ENCODE data around the gene TACC2.

Gene TACC2

DNA sequence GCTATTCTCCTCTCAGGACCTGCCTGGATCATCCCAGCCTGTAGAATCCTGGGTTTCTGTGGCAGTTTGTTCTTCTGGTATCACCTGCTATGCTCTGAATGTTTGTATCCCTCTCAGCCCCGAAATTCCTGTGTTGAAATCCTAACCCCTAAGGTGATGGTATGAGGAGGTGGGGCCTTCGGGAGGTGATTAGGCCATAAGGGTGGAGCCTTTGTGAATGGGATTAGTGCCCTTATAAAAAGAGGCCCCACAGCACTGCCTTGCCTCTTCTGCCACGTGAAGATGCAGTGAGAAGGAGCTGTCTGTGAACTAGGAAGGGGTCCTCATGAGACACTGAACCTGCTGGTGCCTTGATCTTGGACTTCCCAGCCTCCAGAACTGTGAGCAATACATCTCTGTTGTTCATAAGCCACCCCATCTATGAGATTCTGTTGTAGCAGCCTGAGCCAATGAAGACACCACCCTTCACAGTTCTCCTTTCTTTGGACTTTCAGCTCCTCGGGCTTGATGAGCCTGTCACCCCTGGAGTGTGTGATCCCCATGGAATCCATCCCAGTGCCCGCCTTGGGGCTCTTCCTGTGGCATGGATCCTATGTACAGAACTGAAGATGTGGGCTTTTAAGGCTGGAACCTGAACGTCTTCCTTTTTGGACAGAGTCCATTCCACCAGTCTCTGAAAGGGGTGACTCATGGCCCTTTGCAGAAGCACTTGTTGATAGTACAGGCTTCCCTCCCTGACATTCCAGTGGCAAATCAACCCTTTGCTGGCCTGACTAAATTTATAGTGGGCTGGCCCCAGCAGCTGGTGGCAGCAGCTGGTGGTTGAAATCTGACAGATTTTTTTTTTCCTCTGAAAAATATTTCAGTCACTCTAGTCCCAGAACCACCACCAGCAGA, 138.0 kb downstream of the TACC2 start:
- no peak for DNase-seq

DNA sequence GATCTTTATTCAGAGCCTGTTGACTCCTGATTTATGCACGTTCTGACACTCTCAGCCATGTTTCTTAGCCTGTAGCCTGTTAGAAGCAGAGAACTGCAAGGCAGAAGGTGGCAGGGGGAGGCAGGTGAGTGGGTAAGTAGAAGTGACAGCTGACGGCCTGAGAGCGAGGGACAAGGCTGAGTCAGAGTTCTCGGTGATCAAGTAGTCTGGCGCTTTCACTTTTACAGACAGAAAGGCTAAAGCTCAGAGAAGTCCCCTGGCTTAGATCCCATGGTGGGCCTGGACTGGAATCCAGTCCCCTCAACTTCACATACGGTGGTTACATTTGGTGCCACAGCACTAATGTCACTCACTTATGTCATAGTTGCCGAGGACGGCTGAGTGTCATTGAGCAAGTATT, 139.0 kb downstream of the TACC2 start:
- DNase-seq: no peak

DNA sequence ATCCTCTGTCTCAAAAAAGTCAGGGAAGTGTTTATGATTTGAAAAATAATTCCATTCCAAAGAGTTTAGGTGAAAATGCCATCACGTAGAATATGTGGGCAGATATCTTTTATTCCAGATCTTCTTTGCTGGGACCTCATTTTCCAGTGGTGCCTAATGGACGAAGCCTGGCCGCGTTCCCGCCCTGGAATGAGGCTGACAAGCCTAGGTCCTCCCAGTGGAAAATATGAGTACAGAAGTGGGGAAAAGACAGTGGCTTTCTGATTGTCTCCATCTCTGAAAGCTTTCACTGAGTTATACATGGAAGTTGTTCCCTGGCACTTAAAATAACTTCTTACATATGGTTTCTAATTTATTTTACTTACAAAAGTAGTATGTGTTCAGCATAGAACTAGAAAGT, 139.4 kb downstream of the TACC2 start:
- no peak for DNase-seq

DNA sequence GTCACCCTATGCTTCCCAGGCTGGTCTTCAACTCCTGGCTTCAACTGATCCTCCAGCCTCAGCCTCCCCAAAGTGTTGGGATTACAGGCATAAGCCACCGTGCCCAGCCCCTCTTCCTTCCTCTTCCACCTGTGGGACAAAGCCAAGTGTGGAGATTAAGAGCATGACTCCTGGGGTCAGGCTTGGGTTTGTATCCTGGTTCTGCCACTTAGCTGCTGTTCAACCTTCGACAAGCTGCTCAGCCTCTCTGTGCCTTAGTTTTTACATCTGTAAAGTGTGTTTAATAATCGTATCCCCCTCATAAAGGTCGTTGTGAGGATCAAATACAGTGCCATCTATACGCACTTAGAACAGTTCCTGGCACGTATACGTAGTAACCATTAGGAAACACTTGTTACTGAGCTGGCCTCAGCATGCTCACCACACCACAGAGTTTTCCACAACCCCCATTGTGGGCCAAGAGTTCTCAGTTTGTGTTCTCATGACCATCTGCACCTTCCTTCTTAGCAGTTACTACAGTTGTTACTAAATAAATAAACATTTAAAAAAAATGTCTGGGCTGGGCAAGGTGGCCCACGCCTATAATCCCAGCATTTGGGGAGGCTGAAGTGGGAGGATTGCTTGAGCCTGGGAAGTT, 141.6 kb downstream of the TACC2 start:
- no peak for DNase-seq

DNA sequence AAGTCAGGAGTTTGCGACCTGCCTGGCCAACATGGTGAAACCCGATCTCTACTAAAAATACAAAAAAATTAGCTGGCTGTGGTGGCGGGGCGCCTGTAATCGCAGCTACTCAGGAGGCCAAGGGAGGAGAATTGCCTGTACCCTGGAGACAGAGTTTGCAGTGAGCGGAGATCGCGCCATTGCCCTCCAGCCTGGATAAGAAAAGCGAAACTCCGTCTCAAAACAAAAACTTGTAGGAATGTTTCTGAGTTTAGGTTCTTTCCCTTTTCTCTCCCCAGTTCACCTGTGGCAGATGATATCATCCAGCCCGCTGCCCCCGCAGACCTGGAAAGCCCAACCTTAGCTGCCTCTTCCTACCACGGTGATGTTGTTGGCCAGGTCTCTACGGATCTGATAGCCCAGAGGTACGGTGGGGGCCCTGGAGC, 143.4 kb downstream of the TACC2 start:
- DNase-seq: no peak

DNA sequence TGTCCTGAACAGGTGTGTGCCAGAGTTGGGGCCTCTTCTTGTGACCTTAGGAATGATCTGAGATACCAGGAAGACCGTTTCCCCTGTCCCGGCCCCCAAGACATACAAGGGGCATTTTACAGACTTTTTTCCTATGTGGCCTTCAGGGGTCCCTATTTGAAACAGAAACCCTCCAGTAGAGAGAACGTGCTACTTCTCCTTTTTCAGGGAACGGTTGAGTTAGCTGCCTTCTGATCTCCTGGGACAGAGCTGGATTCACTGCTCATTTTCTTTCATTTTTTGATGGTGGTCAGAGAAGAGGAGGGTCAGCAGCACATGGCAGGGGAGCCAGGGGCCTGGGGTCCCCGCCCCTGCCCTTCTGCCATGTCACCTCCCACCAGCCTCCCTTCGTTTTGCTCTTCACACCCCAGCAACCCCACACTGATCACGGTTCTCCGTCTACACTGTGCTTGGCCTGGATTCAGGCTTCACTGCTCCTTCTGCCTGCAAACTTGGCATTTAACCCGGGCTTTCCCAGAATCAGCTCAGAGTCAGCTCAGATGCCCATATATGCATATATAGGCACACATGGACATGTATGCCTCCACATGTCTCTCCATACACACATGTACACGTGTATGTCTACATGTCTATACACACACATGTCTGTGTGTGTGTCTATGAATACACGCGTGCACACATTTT, 144.1 kb downstream of the TACC2 start:
- no peak for DNase-seq

DNA sequence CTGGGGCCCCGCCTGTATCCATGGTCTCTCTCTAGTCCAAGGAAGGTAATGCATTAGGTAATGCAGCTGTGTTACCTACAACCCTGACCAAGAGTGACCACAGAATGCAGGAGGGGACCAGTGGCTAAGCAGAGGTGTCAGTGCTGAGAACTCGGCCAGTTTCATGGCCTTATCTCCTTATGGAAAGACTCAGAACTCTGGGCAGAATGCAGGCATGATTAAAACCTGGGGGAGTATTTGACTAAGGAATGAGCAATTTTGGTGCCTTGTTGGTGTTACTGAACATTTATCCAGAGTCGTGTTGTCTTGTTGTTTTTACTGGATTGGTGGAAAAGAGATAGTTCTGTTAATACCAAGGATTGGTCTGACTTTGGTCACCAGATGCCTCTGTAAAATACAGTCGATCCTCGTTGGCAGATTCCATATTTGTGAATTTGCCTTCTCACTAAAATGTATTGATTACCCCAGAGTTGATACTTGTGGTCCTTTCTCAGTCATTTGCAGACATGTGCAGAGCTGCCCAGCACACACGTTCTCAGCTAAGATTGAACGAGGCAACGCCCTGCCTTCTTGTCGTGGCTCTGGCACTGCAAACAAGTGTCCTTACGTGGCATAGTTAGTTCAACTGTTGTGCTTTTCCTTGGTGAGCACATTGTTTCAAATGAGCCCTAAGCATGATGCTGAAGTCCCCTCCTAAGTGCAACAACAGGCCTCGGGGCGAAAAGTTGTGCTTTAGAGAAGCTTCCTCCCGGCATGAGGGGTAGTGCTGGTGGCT, 146.5 kb downstream of the TACC2 start:
- DNase-seq: no peak

DNA sequence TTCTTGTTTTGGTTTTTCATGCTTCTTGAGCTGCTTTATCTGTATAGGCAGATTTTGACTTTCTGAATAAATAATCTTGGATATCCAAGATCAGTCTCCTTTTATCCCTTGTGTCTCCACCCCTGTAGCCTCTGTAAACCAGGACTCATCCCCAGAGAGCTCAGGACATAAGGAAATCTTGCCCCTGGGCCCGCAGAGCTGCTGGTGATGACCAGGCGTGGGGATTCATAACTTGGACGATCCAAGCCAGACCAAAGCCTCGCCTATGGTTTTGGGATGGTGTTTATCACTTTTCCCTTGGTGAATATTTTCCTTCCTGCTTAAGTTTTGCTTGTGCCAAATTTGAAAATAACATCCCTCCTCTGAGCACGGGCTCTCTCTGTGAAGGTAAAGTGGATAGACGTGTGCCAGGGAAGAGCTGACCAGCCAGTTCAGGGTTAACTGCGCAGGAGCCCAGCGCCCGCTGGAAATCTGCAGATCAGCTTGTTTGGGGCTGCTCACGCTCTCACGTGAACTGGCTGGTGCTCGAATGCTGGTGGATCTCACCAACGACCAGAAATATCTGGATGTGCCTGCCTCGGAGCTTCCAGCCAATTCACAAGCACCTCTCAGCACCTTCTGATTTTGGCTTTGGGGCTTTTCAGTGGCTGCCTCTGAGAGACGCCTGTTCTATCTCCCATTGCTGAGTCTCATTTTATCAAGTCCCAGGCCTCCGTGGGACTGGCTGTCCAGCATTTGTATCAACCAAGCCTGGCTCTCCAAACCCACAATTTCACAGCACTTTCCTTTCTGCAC, 150.1 kb downstream of the TACC2 start:
- no peak for DNase-seq

DNA sequence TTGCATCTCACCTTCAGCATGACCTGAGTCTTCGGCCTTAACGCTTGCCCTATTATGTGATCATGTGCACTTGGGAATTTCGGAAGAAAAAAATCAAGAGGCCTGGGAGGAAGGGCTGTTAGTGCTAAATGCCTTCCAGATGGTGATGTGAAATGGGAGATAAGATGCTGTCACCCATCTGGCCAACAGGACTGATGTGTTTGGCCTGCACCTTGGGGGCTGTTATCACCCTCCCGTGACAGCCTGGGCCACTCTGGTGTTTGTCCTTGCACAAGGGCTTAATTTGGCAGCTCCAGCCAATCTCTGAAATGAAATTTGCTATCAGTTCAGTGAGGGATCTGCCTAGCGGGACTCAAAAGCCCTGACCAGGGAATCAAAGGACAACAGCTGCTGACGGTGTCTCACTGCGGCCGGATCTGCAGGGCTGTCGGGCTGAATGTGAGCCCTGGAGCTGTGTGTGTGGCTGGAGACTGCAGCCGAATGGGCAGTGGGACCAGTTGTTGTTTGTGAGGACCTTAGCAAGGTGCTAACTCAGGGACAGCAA, 150.7 kb downstream of the TACC2 start:
- no peak for DNase-seq

DNA sequence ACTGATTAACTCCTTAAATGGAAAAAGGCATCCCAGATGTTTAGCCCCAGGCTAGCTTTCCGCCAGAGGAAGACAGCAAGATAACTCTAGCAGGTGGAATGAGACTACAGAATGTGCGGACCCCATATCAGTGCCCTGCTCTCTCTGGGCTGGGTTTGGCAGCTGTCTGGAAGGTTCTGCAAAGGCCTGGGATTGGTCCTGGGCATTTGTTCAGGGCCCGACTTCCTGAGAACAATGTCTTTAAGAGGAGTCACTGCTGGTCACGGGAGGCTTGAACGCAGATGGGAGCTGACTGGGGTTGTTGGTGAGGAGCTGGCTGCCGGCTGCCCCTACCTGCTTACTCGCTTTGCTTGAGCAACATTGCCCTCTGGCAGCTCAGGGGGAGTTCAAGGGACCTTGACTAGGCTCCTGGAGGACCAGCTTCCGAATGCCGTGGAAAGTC, 151.5 kb downstream of the TACC2 start:
- no peak for DNase-seq

DNA sequence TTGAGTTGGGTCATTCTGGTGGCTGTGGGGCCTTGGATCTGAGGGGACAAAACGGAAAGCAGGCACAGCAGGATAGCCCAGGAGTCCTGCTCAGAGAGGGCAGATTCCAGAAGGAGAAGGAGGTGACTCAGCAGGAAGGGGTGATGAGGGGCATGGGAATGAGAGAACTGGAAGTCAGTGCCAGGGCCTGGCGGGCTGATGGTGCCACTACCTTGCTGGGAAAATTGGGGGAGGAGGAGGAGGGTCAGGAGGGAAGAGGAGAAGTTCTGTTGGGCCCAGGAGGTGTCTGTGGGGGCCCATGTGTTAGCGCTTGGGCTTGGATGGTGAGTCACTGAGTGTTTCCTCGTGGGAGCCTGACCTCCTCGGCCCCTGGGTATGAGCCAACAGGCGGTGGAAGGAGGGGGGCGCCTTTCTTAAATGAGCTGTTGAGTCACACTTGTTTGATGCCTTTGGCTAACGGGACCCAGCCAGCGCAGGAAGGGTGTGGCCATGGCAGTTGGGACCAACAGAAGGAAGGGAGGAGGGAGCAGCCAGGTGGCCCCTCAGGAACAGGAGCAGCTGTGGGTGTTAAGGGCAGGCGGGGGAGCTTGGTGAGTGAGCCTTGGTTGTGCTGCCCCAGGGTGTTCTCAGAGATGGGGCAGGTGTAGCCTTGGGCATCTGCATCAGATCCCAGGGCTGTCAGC, 152.1 kb downstream of the TACC2 start:
- DNase-seq: no peak

DNA sequence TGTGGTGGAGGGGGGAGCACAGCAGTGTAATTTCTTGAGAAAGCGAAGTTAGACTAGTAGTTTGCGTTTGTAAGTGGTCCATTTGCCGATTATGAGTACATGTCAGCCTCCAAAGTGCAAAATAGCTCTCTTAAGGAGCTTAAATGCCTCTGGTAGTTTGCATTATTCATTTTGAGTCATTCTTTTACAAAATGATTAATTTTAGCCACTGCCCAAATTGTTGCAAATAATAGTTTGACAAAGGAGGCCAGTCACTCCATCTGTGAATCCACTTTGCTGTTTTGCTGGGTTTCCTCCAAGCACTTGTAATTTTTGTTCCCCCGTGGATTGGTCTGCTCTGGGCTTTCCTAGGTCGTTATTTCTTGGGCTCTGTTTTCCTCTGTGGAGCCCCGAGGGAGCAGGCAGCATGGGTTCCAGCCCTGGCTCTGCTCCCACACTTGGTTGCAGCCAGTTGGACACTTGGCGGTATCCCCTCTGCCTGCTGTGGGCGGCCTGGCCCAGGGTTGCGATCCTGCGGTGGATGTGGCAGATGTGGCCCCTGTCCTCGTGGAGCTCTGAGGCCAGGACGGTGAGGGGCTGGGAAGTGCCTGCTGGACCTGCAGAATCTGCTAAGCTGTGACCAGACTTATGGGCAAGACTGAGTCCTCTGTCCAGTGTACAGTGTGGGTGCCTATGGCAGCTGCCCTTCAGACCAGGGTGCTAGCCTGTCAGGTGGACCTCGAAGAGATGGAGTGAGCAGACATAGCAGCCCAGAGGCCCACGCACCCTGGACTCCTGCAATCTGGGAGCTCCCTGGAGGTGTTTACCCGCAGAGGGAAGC, 153.1 kb downstream of the TACC2 start:
- no peak for DNase-seq

DNA sequence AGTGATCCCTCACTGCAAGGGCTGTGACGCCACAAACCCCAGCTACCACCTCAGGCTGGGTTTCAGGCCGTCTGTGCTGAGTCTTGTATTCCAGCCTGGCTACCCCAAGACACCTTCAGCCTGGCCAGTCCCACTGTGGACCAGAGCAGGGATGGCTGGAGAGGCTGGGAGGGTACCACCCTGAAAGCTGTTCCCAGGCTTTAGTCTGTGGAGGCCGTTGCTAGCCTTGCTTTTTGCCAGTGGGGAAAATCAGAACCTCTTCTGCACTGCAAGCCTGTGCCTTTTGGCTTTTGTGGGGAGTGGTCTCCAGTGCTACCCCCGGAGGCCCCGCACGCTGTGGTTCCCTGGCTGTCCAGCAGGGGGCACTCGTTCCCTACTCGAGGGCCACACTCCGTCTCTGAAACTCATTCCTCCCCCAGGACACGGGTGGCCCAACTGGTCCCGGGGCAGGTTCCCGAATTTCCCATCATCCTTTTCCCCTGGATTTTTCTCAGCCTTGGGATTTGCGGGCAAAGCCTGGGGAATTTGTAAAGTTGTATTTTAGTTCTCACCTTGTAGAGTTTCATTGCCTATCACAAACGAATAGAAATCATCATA, 153.8 kb downstream of the TACC2 start:
- DNase-seq: no peak

DNA sequence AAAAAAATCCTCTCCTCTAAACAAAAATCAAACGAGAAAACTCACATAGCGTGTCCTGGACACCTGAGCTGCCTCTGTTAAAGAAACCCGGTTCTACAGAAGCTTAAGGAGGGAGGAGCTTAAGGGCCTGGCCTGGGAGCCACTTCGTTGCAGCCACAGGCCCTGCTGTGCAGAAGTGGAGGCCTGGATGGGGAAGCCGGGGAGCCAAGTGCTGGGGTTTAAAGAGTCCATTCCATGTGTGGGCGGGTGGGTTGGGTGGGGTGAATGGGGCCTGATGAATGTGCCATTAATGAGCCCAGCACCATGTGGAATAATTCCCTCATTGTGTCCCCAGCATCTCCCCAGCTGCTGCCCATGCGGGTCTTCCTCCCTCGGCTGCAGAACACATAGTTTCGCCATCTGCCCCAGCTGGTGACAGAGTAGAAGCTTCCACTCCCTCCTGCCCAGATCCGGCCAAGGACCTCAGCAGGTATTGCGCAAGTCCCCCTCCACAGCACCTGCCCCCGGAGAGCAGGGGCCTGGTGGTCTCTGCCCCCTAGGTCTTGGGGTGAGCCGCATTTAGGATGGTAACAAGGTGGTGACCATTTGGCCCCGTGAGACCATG, 154.4 kb downstream of the TACC2 start:
- no peak for DNase-seq

DNA sequence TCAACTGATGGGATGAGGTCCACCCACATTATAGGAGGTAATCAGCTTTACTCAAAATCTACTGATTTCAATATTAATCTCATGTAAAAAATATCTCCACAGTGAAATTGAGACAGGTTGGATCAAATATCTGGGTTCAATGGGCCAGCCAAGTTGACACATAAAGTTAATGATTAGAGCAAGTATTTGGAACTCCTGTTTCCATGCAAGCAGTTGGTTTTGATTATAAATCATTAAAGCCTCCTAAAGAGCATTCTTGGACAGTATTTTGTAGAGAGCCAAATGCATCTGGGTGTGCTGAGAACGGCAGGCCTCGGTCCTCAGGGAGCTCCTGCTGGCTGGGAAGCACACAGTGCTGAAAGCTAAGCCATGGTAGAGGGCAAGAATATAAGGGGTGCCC, 155.2 kb downstream of the TACC2 start:
- no peak for DNase-seq

DNA sequence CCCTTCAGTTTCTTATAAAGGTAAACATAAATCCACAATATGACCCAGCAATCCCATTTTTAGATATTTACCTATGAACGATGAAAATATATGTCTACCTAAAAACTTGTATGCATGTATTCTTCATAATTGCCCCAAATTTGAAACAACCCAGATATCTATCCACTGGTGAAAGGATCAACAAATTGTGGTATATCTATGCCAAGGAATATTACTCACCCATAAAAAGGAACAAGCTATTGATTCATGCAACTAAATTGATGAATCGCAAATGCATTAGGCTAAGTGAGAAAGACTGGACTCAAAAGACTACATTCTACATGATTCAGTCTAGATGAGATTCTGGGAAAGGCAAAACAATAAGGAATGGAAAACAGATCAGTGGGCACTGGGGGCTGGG, 156.2 kb downstream of the TACC2 start:
- DNase-seq: no peak

DNA sequence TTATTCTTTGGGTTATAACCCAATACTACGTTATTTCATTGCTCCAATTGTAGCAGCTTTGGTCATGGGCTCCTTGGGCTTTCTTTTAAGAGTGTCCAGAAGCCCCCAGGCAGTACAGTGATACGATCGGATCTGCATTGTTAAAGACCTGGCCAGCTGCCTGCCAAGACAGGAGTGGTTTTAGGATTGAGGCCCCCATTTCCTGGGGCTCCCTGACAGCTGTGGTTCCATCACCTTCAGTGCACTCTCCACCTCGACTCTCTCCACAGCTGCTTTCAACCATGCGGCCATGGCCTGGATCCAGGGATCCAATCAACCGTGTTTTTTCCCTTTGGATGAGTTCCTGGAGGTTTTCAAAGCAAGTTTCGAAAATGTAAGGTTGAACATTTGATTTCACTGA, 158.7 kb downstream of the TACC2 start:
- DNase-seq: no peak

DNA sequence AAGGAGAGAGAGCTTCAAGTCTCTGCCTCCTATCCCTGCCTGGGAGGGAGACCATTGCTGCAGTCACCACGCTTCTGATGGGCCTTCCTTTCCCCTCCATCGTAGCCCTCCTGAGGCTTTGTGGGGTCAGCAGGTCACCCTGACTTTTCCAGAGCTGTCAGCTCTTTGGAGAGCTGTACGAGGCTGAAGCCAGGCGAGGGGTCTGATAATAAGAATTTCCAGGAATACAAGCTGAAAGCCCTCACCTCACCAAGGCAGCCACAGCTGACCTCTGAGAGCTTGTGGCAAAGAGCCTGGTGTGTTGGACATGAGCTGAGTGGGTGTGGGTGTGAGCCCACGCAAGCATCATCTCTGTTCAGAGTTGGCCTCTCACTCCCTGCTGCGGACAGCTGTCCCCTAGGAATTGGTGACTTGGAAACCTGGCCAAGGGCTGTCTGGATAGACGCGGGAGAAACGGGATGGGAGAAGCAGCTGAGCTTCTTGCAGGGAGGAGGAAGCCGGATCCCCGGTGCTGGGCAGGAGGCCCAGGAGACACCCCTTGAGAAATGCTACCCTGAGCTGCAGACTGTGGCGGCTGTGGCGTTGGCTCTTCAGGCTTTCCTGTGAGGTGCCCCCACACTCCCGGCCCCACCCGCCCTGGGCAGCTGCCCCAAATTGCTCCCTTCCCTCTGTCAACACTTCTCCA, 160.1 kb downstream of the TACC2 start:
- no peak for DNase-seq

Measured in cortex of kidney (tissue), 1 donor.